NT2/D1 (cell line): ENCODE results near the gene GAS2L3.

ENCODE experiments used
- DNase-seq: peaks from one replicate; pipeline ENCODE4 v3.0.0-alpha.2; 2011; ENCODE audit warnings: low read depth, low spot score
- H3K27me3 ChIP-seq: 2 replicates; pipeline ENCODE4 v1.6.0; 2011; ENCODE audit warnings: mild to moderate bottlenecking; ENCODE audit not compliant: insufficient read length, insufficient read depth
- H3K36me3 ChIP-seq: 2 replicates; pipeline ENCODE4 v1.6.1; 2011; ENCODE audit warnings: mild to moderate bottlenecking, low read length, mixed read lengths; ENCODE audit not compliant: insufficient read depth, insufficient read length
- H3K4me1 ChIP-seq: 2 replicates; pipeline ENCODE4 v1.5.1; 2011; ENCODE audit not compliant: insufficient read depth, insufficient read length
- H3K4me3 ChIP-seq: 2 replicates; pipeline ENCODE4 v1.5.1; 2011; ENCODE audit warnings: low read depth; ENCODE audit not compliant: insufficient read length
- H3K9ac ChIP-seq: 2 replicates; pipeline ENCODE4 v1.6.0; 2011; ENCODE audit warnings: low read depth; ENCODE audit not compliant: insufficient read length
- H3K9me3 ChIP-seq: 2 replicates; pipeline ENCODE4 v1.5.1; 2011; ENCODE audit warnings: mild to moderate bottlenecking, low read length; ENCODE audit not compliant: insufficient read depth
- SUZ12 ChIP-seq: IDR thresholded peaks from 2 replicates; pipeline ENCODE4 v1.6.1; 2011; ENCODE audit not compliant: insufficient read length, insufficient read depth; ENCODE audit errors: extremely low read depth
- YY1 ChIP-seq: IDR thresholded peaks from 2 replicates; pipeline ENCODE4 v1.6.1; 2011; ENCODE audit not compliant: insufficient read length, insufficient read depth
- ZNF274 ChIP-seq: IDR thresholded peaks from 2 replicates; pipeline ENCODE4 v1.6.1; 2011; ENCODE audit warnings: mild to moderate bottlenecking, low read depth, low read length

Gene GAS2L3

DNA sequence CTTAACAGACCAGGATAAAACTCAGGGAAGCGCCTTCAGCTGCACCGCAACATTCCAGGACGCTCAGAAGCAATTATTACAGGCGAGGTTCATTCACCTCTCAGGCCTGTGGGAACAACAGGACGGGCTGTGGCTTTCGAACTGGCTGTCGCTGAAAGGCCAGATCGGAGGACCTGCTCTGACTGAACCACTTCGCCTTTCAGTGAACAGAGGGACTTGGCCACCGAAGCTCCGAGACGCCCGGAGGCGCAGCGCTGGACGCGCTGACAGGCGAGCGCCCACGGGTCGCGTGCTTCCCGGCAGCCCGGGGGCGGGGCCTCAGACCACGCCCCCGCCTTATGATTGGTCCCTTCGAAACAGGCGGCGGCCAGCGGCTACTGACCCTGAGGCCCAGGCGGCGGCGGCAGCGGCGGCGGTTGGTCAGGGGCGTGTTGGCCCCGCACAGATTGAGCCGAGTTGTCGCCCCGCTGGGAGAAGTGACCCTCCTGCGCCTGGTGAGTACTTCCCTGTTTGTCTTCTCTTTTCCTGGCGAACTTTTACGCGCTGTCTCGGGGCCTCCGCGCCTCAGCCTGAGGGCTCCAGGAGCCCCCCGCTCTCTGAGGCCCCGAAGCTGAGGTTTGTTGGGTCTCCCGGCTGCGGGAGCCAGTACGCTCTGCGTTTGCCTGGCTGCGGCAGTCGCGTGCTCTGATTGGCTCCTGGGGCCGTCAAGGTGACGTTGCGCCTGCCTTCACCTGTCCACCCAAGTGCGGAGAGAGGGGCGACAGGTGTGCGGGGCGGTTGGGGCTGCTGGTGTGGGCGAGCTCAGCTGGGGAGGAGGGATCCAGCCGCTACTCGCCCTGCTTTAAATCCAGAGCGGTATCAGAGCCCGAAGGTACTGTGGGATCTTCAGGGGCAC is at the start of gene GAS2L3:
Gene GAS2L3, plus strand, starts transcription at position 393 of the 895 bp plus-strand sequence. CDS start 21,221 bp downstream, outside the sequence.
- Histone ChIP-seq H3K36me3 (no peaks in the 10 kb centered on the region), H3K9ac (peak within 1 kb of the TSS; percentile 79), H3K9me3 (no peaks in the 10 kb centered on the region), H3K4me3 (peak within 1 kb of the TSS; percentile 80), H3K4me1 (no peaks in the 10 kb centered on the region), H3K27me3 (peaks cover 24% of the 10 kb centered on the region)
- TF ChIP-seq YY1 (no peak), ZNF274 (no peak), SUZ12 (no peak)
- peak; percentile 79 for DNase-seq

GRCh38 chr12:100528034-100528433 is 45.5 kb upstream of the GAS2L3 start:
- Histone ChIP-seq H3K36me3 (no peaks in the 10 kb centered on the region), H3K27me3 (no peaks in the 10 kb centered on the region), H3K9ac (no peak overlapping the region), H3K9me3 (no peaks in the 10 kb centered on the region), H3K4me1 (no peaks in the 10 kb centered on the region), H3K4me3 (no peak overlapping the region)
- DNase-seq, result no peak
- TF ChIP-seq YY1, result no peak
- TF ChIP-seq ZNF274, result no peak
- TF ChIP-seq SUZ12, result no peak

DNA sequence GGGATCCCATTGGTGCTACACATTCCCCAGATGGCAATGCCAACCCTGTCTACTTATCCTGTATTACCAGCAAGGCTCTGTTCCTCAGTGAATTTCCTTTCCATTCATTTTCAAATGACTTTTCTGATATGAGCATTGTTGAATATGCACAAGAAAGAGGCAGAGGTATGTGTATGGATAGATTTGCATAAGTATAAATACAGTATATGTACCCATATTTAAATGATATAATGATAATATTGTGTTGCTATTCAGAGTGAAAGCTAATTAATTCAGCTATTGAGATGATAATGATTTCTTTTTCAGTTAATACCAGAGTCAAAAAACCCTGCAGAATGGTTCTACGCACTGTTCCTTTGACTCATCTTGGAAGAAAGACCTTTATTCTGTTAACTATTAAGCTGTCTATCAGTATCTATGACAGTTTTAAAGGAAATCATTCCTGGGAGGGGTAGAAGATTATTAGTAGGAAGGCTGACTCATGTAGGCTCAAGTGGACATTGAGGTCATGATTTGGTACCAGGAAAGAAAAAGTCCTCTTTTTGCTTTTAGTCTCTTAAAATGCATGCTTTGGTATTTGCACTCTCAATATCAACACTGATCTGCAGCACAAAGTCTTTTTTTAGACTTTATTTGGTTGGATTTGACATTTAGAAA is 44.9 kb upstream of the GAS2L3 start:
- no peak overlapping the region for H3K9ac ChIP-seq
- H3K9me3 ChIP-seq, result no peaks in the 10 kb centered on the region
- H3K4me3 ChIP-seq, result no peak overlapping the region
- no peaks in the 10 kb centered on the region for H3K27me3 ChIP-seq
- TF ChIP-seq SUZ12, result no peak
- TF ChIP-seq YY1, result no peak
- no peak for TF ChIP-seq ZNF274
- DNase-seq, result no peak
- no peaks in the 10 kb centered on the region for H3K36me3 ChIP-seq
- no peaks in the 10 kb centered on the region for H3K4me1 ChIP-seq

GRCh38 chr12:100529756-100530350 is 43.6 kb upstream of the GAS2L3 start:
- no peak overlapping the region for H3K4me3 ChIP-seq
- DNase-seq, result no peak
- H3K4me1 ChIP-seq, result no peaks in the 10 kb centered on the region
- no peaks in the 10 kb centered on the region for H3K36me3 ChIP-seq
- no peaks in the 10 kb centered on the region for H3K27me3 ChIP-seq
- no peaks in the 10 kb centered on the region for H3K9me3 ChIP-seq
- TF ChIP-seq SUZ12 (no peak), YY1 (no peak), ZNF274 (no peak)
- H3K9ac ChIP-seq, result no peak overlapping the region

DNA sequence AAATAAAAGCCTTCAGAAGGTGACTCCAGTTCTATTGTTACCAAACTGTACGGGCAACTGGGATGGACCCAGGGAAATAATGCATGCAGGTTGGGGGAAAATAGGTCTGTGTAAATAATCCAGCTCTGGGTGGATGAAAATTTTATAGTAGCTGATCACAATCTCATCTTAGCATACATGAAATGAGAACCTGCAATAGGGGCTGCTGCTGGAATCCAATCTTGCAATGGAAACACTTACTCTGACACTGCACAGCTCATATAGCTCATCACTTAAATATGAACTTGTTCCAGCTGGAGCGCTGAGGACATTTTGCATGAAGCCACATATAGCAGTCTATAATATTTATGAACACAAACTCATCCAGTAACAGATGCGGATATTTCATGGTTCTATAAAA is 40.1 kb upstream of the GAS2L3 start:
- H3K27me3 ChIP-seq, result no peaks in the 10 kb centered on the region
- no peaks in the 10 kb centered on the region for H3K4me1 ChIP-seq
- TF ChIP-seq ZNF274 (no peak), SUZ12 (no peak)

DNA sequence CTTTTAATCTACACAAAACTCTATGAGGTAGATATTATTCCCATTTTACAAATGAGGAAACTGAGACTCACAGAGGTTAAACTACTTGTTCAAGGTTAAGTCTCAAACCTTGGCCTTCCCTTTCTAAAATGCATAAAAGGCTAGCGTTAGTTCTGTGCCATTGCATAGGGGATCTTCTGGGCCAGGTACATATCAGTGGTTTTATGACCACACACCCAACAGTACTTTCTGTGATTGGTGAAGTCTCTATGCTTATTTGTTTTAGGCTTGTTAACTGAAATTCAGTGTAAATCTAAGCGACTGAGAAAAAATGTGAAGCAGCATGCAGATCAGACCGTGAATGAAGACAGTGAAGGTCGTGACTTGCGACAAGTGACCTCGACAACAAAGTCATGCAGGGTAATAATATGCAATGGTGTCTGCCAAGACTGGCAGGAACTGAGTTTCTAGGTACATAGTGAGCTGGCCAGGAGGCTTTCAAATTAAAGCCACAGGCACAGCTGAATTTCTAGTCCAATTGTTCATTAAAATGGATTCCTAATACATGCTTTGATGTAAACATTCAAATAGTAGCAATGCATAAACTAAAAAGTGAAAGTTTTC is 38.8 kb upstream of the GAS2L3 start:
- DNase-seq, result no peak
- no peak overlapping the region for H3K9ac ChIP-seq
- no peaks in the 10 kb centered on the region for H3K36me3 ChIP-seq
- no peaks in the 10 kb centered on the region for H3K27me3 ChIP-seq
- no peaks in the 10 kb centered on the region for H3K9me3 ChIP-seq
- no peak for TF ChIP-seq SUZ12
- TF ChIP-seq ZNF274, result no peak
- TF ChIP-seq YY1, result no peak
- H3K4me1 ChIP-seq, result no peaks in the 10 kb centered on the region
- H3K4me3 ChIP-seq, result no peak overlapping the region

More for the DNA sequence above, 40.1 kb upstream of the GAS2L3 start:
- DNase-seq, result no peak
- H3K4me3 ChIP-seq, result no peak overlapping the region
- no peaks in the 10 kb centered on the region for H3K9me3 ChIP-seq
- H3K36me3 ChIP-seq, result no peaks in the 10 kb centered on the region
- H3K9ac ChIP-seq, result no peak overlapping the region

DNA sequence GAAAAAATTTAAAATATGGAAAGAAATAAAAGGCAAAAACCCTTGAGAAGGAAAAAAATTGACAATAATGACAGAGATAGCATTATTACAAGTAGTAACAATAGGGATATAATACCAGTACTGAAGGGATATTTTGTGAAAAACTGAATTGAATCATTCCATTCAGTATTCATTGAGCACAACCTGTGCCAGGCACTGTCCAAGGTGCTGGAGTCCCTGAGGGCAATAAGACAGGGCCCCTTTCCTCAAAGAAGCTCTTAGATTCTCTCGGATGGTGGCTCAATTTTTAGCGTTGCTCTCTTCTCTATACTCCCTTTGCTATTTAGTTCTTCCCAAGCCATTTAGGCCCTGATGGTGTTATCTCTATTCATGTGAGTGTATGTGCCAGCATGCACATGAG is 34.3 kb upstream of the GAS2L3 start:
- Histone ChIP-seq H3K4me3 (no peak overlapping the region), H3K9ac (no peak overlapping the region), H3K36me3 (no peaks in the 10 kb centered on the region), H3K4me1 (no peaks in the 10 kb centered on the region), H3K9me3 (no peaks in the 10 kb centered on the region), H3K27me3 (no peaks in the 10 kb centered on the region)
- DNase-seq, result peak; percentile 20
- TF ChIP-seq YY1 (no peak), SUZ12 (no peak), ZNF274 (no peak)
